Measurements from ENCODE around the gene PDE4D. TPM values are rescaled to one million over a fixed set of nuclear protein-coding genes. Genes with fewer than 3 reads are reported as not detected.

Gene PDE4D
- total RNA-seq, 1 experiment from 2014 or later = 2.1 TPM

- Histone ChIP-seq H3K14ac (ENCODE audit: insufficient read depth, low read length) (no peak overlapping the region), H3K23ac (ENCODE audit: insufficient read length, low read depth, low read length) (no peak overlapping the region), H2BK15ac (ENCODE audit: low read depth, low read length) (no peak overlapping the region), H3K4ac (ENCODE audit: low read depth, low read length) (no peak overlapping the region), H2AK5ac (ENCODE audit: insufficient read length, low read length) (no peak overlapping the region), H3K23me2 (ENCODE audit: insufficient read length, low read depth, low read length, poor library complexity, severe bottlenecking) (no peaks in the 10 kb centered on the region), H3K18ac (ENCODE audit: insufficient read length, low read depth, low read length) (no peak overlapping the region), H2BK5ac (ENCODE audit: insufficient read length, low read length) (no peak overlapping the region), H3K27ac (ENCODE audit: insufficient read length, low read depth, low read length) (no peak overlapping the region), H3K79me1 (ENCODE audit: insufficient read depth, low read depth, low read length, poor library complexity, severe bottlenecking) (no peaks in the 10 kb centered on the region), H4K20me1 (ENCODE audit: control insufficient read depth, insufficient read depth, insufficient read length) (no peaks in the 10 kb centered on the region), H4K91ac (ENCODE audit: insufficient read length, low read depth, low read length) (no peak overlapping the region), H3K4me2 (ENCODE audit: insufficient read depth, insufficient read length, low read length) (no peak overlapping the region), H2BK20ac (ENCODE audit: low read depth, low read length, poor library complexity, severe bottlenecking) (no peak overlapping the region), H3K79me2 (ENCODE audit: insufficient read depth, low read length) (no peaks in the 10 kb centered on the region), H3K9ac (ENCODE audit: extremely low read depth, insufficient read length, low read length) (no peak overlapping the region), H4K8ac (replicated peaks; ENCODE audit: insufficient read length, low read depth, low read length) (no peak overlapping the region), H3T11ph (ENCODE audit: low read length) (no peak overlapping the region), H2BK120ac (ENCODE audit: low read depth, low read length, poor library complexity, severe bottlenecking) (no peak overlapping the region), H2BK12ac (ENCODE audit: insufficient read length, low read depth, low read length) (no peak overlapping the region), H3K9me3 (ENCODE audit: control insufficient read depth, low read depth, low read length) (no peaks in the 10 kb centered on the region), H3K27me3 (ENCODE audit: insufficient read depth, low read length) (no peaks in the 10 kb centered on the region), H2AFZ (ENCODE audit: low read length) (no peak overlapping the region), H3K4me1 (ENCODE audit: insufficient read depth, low read length) (peaks cover 3% of the 10 kb centered on the region), H3K56ac (ENCODE audit: insufficient read length, low read depth, low read length) (no peak overlapping the region), H4K5ac (ENCODE audit: insufficient read length, low read depth, low read length) (no peak overlapping the region)
- TF ChIP-seq CTCF (conservative IDR thresholded peaks at IDR 0.05) = no peak
- Mint-ChIP-seq H3K27me3 (ENCODE audit: low read depth) (no peaks in the 10 kb centered on the region), H3K36me3 (ENCODE audit: insufficient read depth in 1 of 3, low read depth in 3 of 3) (no peaks in the 10 kb centered on the region), H3K4me1 (peaks cover 39 to 40% of the 10 kb centered on the region in 2 experiments), H3K9me3 (no peaks in the 10 kb centered on the region), H3K4me3 (no peak overlapping the region), H3K27ac (no peak overlapping the region)
- no peak for DNase-seq
Observed at GRCh38 chr5:59588922-59589321, 304.6 kb downstream of the PDE4D start.
